Astrocyte (in vitro differentiated cells and primary cell): ENCODE data around the gene GINS2. TPM values are rescaled to one million over a fixed set of nuclear protein-coding genes. Genes with fewer than 3 reads are reported as not detected.
A peak's percentile ranks its signal among the peaks of the same experiment; 100 is the strongest.

Source experiments
- DNase-seq: peaks from one replicate; pipeline ENCODE4 v3.0.0-alpha.2; 2010; ENCODE audit warnings: low read depth
- FAIRE-seq: peaks from 2 replicates; lab custom pipeline; 2011; peaks lifted over from hg19 to GRCh38; lab: Jason Lieb, UNC
- H2AFZ ChIP-seq: 2 replicates; pipeline ENCODE4 v1.6.0; 2012; ENCODE audit warnings: low read depth, low read length, inconsistent platforms
- H3K27ac ChIP-seq: 2 replicates; pipeline ENCODE4 v1.5.1; 2011; ENCODE audit warnings: low read depth, low read length, inconsistent platforms
- H3K27me3 ChIP-seq: 2 replicates; pipeline ENCODE4 v1.6.0; 2011; ENCODE audit warnings: low read length, inconsistent platforms; ENCODE audit not compliant: insufficient read depth
- H3K36me3 ChIP-seq: 2 replicates; pipeline ENCODE4 v1.5.1; 2011; ENCODE audit warnings: low read length, inconsistent platforms; ENCODE audit not compliant: insufficient read depth
- H3K4me1 ChIP-seq: 2 replicates; pipeline ENCODE4 v1.5.1; 2011; ENCODE audit warnings: low read length, inconsistent platforms; ENCODE audit not compliant: insufficient read depth
- H3K4me2 ChIP-seq: 2 replicates; pipeline ENCODE4 v1.6.0; 2012; ENCODE audit warnings: low read length, inconsistent platforms
- H3K4me3 ChIP-seq: 2 replicates; pipeline ENCODE4 v1.5.1; 2011; ENCODE audit warnings: low read depth, mild to moderate bottlenecking, low read length, inconsistent platforms; ENCODE audit not compliant: insufficient read depth
- H3K79me2 ChIP-seq: 2 replicates; pipeline ENCODE4 v1.6.0; 2012; ENCODE audit warnings: mild to moderate bottlenecking, low read length, inconsistent platforms; ENCODE audit not compliant: insufficient read depth
- H3K9ac ChIP-seq: 2 replicates; pipeline ENCODE4 v1.6.0; 2012; ENCODE audit warnings: mild to moderate bottlenecking, low read length, inconsistent platforms
- H3K9me3 ChIP-seq: 2 replicates; pipeline ENCODE4 v1.5.1; 2012; ENCODE audit warnings: low read depth, mild to moderate bottlenecking, low read length, inconsistent platforms; ENCODE audit not compliant: insufficient read depth
- H4K20me1 ChIP-seq: 2 replicates; pipeline ENCODE4 v1.6.0; 2012; ENCODE audit warnings: low read length, inconsistent platforms; ENCODE audit not compliant: insufficient read depth
- H3K27ac Mint-ChIP-seq: one replicate; pipeline ENCODE4 v1.8.0; 2021; ENCODE audit warnings: mild to moderate bottlenecking, mixed read lengths; ENCODE audit not compliant: unreplicated experiment
- H3K27me3 Mint-ChIP-seq: one replicate; pipeline ENCODE4 v1.8.0; 2021; ENCODE audit warnings: low read depth, mixed read lengths; ENCODE audit not compliant: unreplicated experiment
- H3K36me3 Mint-ChIP-seq: one replicate; pipeline ENCODE4 v1.8.0; 2021; ENCODE audit warnings: low read depth, mixed read lengths; ENCODE audit not compliant: unreplicated experiment
- H3K4me1 Mint-ChIP-seq: one replicate; pipeline ENCODE4 v1.8.0; 2021; ENCODE audit warnings: low read depth, mixed read lengths; ENCODE audit not compliant: unreplicated experiment
- H3K4me3 Mint-ChIP-seq: one replicate; pipeline ENCODE4 v1.8.0; 2021; ENCODE audit warnings: mild to moderate bottlenecking, moderate library complexity, mixed read lengths; ENCODE audit not compliant: unreplicated experiment
- H3K9me3 Mint-ChIP-seq: one replicate; pipeline ENCODE4 v1.8.0; 2021; ENCODE audit warnings: mild to moderate bottlenecking, mixed read lengths; ENCODE audit not compliant: unreplicated experiment
- CTCF ChIP-seq: IDR thresholded peaks from 2 replicates; pipeline ENCODE4 v1.5.1; 2011; ENCODE audit warnings: low read depth, mild to moderate bottlenecking, inconsistent platforms, low read length, moderate library complexity; ENCODE audit not compliant: insufficient read depth
- EZH2 ChIP-seq: IDR thresholded peaks from 2 replicates; pipeline ENCODE4 v1.6.1; 2012; ENCODE audit warnings: mild to moderate bottlenecking, low read length, inconsistent platforms; ENCODE audit not compliant: insufficient read depth
- total RNA-seq: library from RNA; stranded (reverse); gene quantifications from 2 replicates; pipeline ENCODE4 v1.2.1, GENCODE V29; 2021

Gene GINS2
- total RNA-seq, 1 donor from 2014 or later: 3.4 TPM

- no peak overlapping the region for H3K27ac ChIP-seq
- TF ChIP-seq EZH2 (no peak), CTCF (no peak)
- H4K20me1 ChIP-seq: no peaks in the 10 kb centered on the region
- no peaks in the 10 kb centered on the region for H3K4me1 ChIP-seq
- no peak overlapping the region for H3K27ac Mint-ChIP-seq
- H3K4me2 ChIP-seq: no peak overlapping the region
- no peak for FAIRE-seq
- H3K4me3 Mint-ChIP-seq: no peak overlapping the region
- DNase-seq: peak; percentile 51
- no peaks in the 10 kb centered on the region for H3K9me3 Mint-ChIP-seq
- no peaks in the 10 kb centered on the region for H3K36me3 ChIP-seq
- no peak overlapping the region for H3K4me3 ChIP-seq
- no peak overlapping the region for H3K9ac ChIP-seq
- H3K27me3 Mint-ChIP-seq: peaks cover 30% of the 10 kb centered on the region
- no peaks in the 10 kb centered on the region for H3K36me3 Mint-ChIP-seq
- no peak overlapping the region for H2AFZ ChIP-seq
- peaks cover 8% of the 10 kb centered on the region for H3K27me3 ChIP-seq
- no peaks in the 10 kb centered on the region for H3K79me2 ChIP-seq
- H3K4me1 Mint-ChIP-seq: peaks cover 3% of the 10 kb centered on the region
- no peaks in the 10 kb centered on the region for H3K9me3 ChIP-seq
Observed at GRCh38 chr16:85699628-85700027, 10.9 kb upstream of the GINS2 start.

GRCh38 chr16:85698935-85699558, 10.3 kb upstream of the GINS2 start:
- no peaks in the 10 kb centered on the region for H3K36me3 Mint-ChIP-seq
- Histone ChIP-seq H3K79me2 (no peaks in the 10 kb centered on the region), H3K27ac (no peak overlapping the region), H4K20me1 (no peaks in the 10 kb centered on the region), H3K4me2 (no peak overlapping the region), H3K9me3 (no peaks in the 10 kb centered on the region), H3K4me3 (no peak overlapping the region), H2AFZ (no peak overlapping the region), H3K27me3 (peaks cover 8% of the 10 kb centered on the region), H3K36me3 (no peaks in the 10 kb centered on the region), H3K4me1 (no peaks in the 10 kb centered on the region), H3K9ac (no peak overlapping the region)
- H3K27me3 Mint-ChIP-seq: peaks cover 30% of the 10 kb centered on the region
- no peaks in the 10 kb centered on the region for H3K9me3 Mint-ChIP-seq
- no peak for DNase-seq
- no peak overlapping the region for H3K27ac Mint-ChIP-seq
- peaks cover 3% of the 10 kb centered on the region for H3K4me1 Mint-ChIP-seq
- no peak for FAIRE-seq
- H3K4me3 Mint-ChIP-seq: no peak overlapping the region
- TF ChIP-seq CTCF (no peak), EZH2 (no peak)

- peaks cover 8% of the 10 kb centered on the region for H3K27me3 ChIP-seq
- H3K9me3 ChIP-seq: no peaks in the 10 kb centered on the region
- no peaks in the 10 kb centered on the region for H3K36me3 ChIP-seq
- no peaks in the 10 kb centered on the region for H3K4me1 ChIP-seq
- DNase-seq (no peak), FAIRE-seq (no peak)
- Mint-ChIP-seq H3K36me3 (no peaks in the 10 kb centered on the region), H3K27ac (no peak overlapping the region), H3K27me3 (peaks cover 30% of the 10 kb centered on the region), H3K4me3 (no peak overlapping the region), H3K4me1 (peaks cover 3% of the 10 kb centered on the region), H3K9me3 (no peaks in the 10 kb centered on the region)
- no peak overlapping the region for H3K4me3 ChIP-seq
- no peaks in the 10 kb centered on the region for H3K79me2 ChIP-seq
- no peak overlapping the region for H3K9ac ChIP-seq
- H3K4me2 ChIP-seq: no peak overlapping the region
- no peaks in the 10 kb centered on the region for H4K20me1 ChIP-seq
- no peak overlapping the region for H2AFZ ChIP-seq
- H3K27ac ChIP-seq: no peak overlapping the region
- TF ChIP-seq CTCF: no peak
- no peak for TF ChIP-seq EZH2
Observed at GRCh38 chr16:85698459-85698891, 9.7 kb upstream of the GINS2 start.
